Neutrophil (primary cell): ENCODE measurements around the gene TP53BP2.

Experiments
- H3K27ac ChIP-seq: fragments of 200-600 bp; sonication (generic); 2 replicates; pipeline ENCODE4 v1.5.1; 2016; ENCODE audit warnings: mild to moderate bottlenecking, moderate library complexity
- H3K27me3 ChIP-seq: fragments of 200-600 bp; sonication (generic); 2 replicates; pipeline ENCODE4 v1.6.0; 2016; ENCODE audit warnings: mild to moderate bottlenecking
- H3K36me3 ChIP-seq: fragments of 200-600 bp; sonication (generic); 2 replicates; pipeline ENCODE4 v1.5.1; 2017
- H3K4me1 ChIP-seq, 2 experiments: fragments of 200-600 bp in 1 of 2; sonication (generic) in 1 of 2; 1 replicate in 1 of 2; 2 replicates in 1 of 2; pipeline versions ENCODE4 v1.5.1 to v1.6.1; 2013 to 2016; ENCODE audit warnings: low read depth in 1 of 2, low read length in 1 of 2, mild to moderate bottlenecking in 1 of 2, moderate library complexity in 1 of 2; ENCODE audit not compliant: control insufficient read depth in 1 of 2, insufficient read depth in 1 of 2
- H3K4me3 ChIP-seq, 2 experiments: fragments of 200-600 bp in 1 of 2; sonication (generic) in 1 of 2; 1 replicate in 1 of 2; 2 replicates in 1 of 2; pipeline ENCODE4 v1.5.1; 2013 to 2016; ENCODE audit warnings: low read depth in 1 of 2, low read length in 1 of 2, mild to moderate bottlenecking in 1 of 2, moderate library complexity in 1 of 2
- H3K9me3 ChIP-seq: fragments of 200-600 bp; sonication (generic); 2 replicates; pipeline ENCODE4 v1.5.1; 2016
- TF ChIP-seq, protein P1 (sequence below): fragments of 200-600 bp; sonication (generic); IDR thresholded peaks from 2 replicates; pipeline ENCODE4 v1.5.1; 2016; ENCODE audit warnings: antibody characterized with exemption

TP53BP2 gene

DNA sequence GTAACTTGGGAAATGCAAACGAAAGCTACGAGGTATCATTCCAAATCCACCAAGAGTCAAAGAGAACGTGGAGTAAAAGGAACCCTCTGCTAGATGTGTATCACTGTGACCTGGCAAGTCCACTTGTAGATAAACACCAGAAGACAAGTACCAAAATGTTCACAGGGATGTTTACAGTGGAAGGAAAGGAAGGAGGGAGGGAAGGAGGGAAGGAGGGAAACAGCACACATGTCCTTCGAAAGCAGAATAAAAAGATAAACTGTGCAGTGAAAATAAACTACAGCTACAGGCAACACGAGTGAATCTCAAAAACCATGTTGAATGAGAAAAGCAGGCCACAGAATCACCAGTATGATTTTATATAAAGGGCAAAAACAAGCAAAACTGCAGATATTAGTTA, 59.9 kb downstream of the TP53BP2 start:
- Histone ChIP-seq H3K9me3 (no peaks in the 10 kb centered on the region), H3K36me3 (peaks cover 81% of the 10 kb centered on the region), H3K27me3 (no peaks in the 10 kb centered on the region), H3K4me3 (no peak overlapping the region), H3K27ac (no peak overlapping the region), H3K4me1 (no peaks in the 10 kb centered on the region)
- TF ChIP-seq, protein P1, sequence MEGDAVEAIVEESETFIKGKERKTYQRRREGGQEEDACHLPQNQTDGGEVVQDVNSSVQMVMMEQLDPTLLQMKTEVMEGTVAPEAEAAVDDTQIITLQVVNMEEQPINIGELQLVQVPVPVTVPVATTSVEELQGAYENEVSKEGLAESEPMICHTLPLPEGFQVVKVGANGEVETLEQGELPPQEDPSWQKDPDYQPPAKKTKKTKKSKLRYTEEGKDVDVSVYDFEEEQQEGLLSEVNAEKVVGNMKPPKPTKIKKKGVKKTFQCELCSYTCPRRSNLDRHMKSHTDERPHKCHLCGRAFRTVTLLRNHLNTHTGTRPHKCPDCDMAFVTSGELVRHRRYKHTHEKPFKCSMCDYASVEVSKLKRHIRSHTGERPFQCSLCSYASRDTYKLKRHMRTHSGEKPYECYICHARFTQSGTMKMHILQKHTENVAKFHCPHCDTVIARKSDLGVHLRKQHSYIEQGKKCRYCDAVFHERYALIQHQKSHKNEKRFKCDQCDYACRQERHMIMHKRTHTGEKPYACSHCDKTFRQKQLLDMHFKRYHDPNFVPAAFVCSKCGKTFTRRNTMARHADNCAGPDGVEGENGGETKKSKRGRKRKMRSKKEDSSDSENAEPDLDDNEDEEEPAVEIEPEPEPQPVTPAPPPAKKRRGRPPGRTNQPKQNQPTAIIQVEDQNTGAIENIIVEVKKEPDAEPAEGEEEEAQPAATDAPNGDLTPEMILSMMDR: no peak

DNA sequence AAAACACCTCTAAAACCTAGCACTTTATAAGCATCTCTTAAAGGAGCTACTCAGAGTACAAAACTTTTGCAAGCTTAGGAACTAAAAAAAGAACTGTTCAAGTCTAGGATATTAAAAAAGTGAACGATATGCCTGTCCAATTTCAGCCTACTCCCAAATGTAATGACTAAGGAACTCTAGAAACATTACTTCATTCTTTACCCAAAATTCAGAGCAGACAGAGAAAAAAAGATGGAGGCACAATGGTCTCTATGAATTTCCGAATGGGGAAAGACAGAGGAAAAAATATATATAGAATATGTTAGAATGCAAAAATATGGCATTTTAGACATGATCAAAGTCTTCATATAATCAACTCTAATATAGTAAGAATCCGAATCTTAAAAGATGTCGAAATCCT, 61.2 kb downstream of the TP53BP2 start:
- H3K4me3 ChIP-seq: no peak overlapping the region
- no peaks in the 10 kb centered on the region for H3K9me3 ChIP-seq
- no peak overlapping the region for H3K27ac ChIP-seq
- H3K27me3 ChIP-seq: no peaks in the 10 kb centered on the region
- H3K4me1 ChIP-seq: no peaks in the 10 kb centered on the region
- peaks cover 83% of the 10 kb centered on the region for H3K36me3 ChIP-seq
- TF ChIP-seq, protein P1: no peak

DNA sequence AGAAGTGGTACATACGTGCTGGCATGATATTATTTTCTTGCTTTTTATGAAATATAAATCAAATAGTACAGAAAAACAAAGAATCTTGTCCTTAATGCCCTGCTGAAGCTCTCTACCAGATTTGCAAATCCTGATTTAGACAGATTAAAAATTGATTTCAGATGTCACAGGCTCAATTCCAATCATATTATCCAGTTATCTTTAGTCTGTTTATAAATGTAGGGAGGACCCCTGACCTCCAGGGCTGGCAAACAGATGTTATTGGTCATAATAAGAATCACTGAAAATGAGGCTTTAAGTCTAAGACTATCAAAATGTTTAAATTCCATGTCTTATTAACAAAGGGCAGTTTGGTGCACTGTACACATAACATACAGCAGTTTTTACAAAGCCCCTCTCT, 62.1 kb downstream of the TP53BP2 start:
- Histone ChIP-seq H3K4me3 (no peak overlapping the region), H3K27ac (no peak overlapping the region), H3K9me3 (no peaks in the 10 kb centered on the region), H3K4me1 (no peaks in the 10 kb centered on the region), H3K27me3 (no peaks in the 10 kb centered on the region), H3K36me3 (peaks cover 84% of the 10 kb centered on the region)
- TF ChIP-seq, protein P1: no peak

DNA sequence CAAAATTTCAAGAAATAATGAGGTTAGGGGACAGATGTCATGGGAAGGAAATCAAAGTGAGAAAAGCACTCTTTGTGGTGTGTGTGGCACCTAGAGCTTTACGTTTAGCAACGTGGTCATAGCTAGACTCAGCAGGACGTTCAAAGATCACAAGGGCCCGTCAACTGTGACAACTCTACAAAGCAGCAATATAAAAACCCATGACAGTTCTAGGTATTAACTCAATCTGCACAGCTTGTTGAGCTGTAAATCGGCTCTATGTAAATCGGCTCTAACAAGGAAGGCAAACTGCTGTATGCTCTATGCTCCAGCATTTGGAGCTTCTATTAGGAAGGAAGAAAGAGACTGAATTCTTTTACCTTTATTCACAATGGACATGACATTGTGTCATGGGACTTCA, 64.8 kb downstream of the TP53BP2 start:
- TF ChIP-seq, protein P1: no peak
- no peaks in the 10 kb centered on the region for H3K4me1 ChIP-seq
- no peaks in the 10 kb centered on the region for H3K9me3 ChIP-seq
- no peaks in the 10 kb centered on the region for H3K27me3 ChIP-seq
- H3K27ac ChIP-seq: no peak overlapping the region
- H3K4me3 ChIP-seq: no peak overlapping the region
- peaks cover 84% of the 10 kb centered on the region for H3K36me3 ChIP-seq

DNA sequence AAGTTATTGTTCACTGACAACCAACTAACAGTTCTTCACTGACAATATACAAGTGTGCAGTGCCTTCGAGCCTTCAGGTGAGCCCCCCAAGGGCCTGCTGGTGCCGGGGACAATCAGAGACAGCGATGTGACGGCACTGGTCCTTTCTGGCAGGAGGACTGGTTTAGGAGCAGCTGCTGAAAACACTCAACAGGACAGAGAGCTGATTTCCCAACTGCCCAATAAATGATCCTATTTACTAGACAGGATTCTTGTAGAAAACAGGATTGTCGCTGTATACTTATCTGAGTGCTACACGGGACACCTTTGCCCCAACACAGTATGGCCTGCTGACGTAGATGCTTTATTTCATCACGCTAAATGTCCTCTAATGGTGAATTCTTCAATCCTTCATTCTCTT, 65.4 kb downstream of the TP53BP2 start:
- no peak overlapping the region for H3K27ac ChIP-seq
- TF ChIP-seq, protein P1: no peak
- H3K4me3 ChIP-seq: no peak overlapping the region
- no peaks in the 10 kb centered on the region for H3K4me1 ChIP-seq
- H3K36me3 ChIP-seq: peaks cover 84% of the 10 kb centered on the region
- H3K27me3 ChIP-seq: no peaks in the 10 kb centered on the region
- H3K9me3 ChIP-seq: no peaks in the 10 kb centered on the region
